HG02943 (cell line): Measurements from ENCODE around the gene ABCA7.

Experiments used
- ATAC-seq: cut with Tn5 transposase; IDR thresholded peaks from one replicate; pipeline ENCODE4 v1.9.1; 2021; ENCODE audit warnings: mild to moderate bottlenecking, low read depth, moderate library complexity; ENCODE audit not compliant: unreplicated experiment

Gene ABCA7

GRCh38 chr19:1084024-1084868 is 44.3 kb downstream of the ABCA7 start:
- ATAC-seq = no peak

GRCh38 chr19:1085053-1085658 is 45.2 kb downstream of the ABCA7 start:
- ATAC-seq = no peak

DNA sequence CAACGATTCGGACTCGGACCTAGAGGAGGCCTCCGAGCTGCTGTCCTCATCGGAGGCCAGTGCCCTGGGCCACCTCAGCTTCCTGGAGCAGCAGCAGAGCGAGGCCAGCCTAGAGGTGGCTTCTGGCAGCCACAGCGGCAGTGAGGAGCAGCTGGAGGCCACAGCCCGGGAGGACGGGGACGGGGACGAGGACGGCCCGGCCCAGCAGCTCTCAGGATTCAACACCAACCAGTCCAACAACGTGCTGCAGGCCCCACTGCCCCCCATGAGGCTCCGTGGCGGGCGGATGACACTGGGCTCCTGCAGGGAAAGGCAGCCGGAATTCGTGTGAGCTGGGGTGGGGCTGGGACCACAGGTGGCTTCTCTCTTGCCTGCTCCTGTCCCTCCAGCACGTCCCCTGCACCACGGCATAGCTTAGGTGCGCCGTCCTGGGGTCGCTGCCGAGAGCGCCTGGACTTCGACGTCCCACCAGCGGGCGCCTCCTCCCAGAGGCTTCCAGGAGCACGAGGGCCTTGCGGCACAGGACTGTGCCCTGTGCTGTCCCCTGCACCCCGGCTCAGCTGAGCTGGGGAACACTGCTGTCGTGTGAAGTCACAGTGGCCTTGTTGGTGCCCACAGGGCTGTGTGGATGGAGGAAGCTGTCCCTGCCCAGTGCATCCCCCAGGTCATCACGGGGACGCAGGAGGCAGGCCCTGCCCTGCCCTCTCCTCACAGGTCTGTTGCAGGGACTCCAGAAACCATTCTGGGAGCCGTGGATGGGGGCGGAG is 46.0 kb downstream of the ABCA7 start:
- ATAC-seq = no peak

DNA sequence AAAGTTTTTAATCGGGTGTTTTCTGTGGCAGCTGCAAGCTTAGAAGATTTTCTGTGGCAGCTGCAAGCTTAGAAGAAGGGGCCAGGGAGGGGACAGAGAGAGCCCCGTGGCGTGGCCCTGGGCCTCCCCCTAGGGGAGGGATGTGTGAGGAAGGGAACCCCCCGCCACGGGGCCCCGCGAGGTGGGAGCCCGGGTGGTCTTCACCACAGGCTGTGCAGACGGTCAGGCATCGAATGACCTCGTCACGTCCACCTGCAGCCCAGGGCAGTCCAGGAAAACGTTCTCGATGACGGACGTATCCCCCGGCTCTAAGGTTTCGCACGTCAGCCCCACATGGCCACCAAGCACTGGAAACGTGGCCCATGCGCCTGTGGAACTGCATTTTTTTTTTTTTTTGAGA is 46.7 kb downstream of the ABCA7 start:
- ATAC-seq = no peak

GRCh38 chr19:1087813-1088415 is 48.0 kb downstream of the ABCA7 start:
- ATAC-seq = no peak

DNA sequence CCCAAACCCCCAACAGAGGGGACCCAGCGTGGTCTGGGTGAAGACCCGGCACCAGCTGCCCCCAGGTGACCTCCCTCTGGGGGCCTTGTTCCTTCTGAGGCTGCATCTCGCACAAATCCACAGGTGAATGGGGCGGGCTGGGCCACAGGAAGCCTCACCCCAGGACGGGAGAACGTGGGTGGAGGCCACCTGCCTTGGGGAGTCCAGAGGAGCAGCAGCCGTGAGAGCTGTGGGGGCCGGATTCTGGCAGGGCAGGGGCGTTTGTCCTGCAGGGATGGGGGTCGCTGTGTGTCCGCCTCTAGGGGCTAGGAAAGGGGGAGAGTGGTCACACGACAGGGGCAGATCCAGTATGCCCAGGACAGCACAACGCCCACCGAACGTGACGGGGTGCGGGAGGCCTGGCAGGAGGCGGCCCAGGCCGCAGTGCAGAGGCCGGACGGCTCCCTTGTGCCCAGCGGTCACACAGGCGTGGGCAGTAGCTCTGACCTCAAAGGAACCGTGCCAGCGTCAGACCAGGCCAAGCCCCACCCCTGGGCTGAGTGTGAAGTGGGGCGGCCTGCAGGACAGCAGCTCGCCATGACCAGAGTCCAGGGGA is 48.6 kb downstream of the ABCA7 start:
- ATAC-seq = no peak

DNA sequence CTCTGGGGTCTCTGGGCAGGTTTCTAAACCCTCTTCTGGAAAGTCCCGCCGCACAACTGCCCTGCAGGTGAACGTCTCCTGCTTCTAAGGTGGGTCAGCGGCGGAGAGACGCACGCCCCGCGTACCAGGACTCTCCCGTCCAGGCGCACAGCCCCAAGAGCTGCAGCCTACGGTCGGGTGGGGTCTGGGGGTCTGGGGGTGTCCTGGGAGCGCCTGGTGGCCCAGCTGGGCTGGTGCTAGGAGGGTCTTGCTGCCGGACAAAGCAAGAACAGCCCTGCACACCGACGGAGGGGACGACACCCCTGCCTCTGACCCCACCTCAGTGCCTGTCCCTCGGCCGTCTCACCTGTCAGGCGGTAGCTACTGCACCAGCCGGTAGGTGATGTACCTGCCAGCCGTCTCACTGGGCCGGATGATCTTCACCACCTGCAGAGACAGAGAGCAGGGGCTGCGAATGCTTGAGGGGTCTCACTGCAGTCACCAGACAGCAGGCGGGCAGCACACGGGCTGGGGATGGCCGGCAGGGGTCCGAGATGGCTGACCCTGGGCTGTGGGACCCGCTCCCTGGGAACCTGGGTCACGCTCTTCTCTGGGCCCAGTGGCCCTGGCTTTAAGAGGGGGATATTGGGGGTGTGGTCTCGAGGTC is 49.3 kb downstream of the ABCA7 start:
- ATAC-seq = no peak

DNA sequence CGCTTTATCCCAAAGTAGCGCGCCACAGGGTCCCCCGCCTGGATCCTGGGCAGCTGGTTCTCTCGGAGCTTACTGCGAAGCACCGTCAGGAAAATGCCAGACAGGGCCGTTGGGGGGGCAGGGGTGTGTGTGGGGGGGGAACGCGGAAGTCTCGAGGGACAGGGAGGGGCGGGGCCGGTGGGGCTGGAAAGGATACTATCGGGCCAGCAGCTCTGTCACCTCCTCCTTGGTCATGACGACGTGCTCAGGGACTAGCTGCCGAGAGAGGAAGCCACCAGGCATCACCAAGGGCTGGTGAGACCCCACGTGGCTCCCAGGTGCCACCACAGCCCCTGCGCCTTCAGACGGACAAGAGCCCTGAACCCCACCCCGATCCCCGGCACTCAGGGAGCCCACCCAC is 50.0 kb downstream of the ABCA7 start:
- no peak for ATAC-seq

GRCh38 chr19:1090731-1091543 is 51.0 kb downstream of the ABCA7 start:
- ATAC-seq = no peak

DNA sequence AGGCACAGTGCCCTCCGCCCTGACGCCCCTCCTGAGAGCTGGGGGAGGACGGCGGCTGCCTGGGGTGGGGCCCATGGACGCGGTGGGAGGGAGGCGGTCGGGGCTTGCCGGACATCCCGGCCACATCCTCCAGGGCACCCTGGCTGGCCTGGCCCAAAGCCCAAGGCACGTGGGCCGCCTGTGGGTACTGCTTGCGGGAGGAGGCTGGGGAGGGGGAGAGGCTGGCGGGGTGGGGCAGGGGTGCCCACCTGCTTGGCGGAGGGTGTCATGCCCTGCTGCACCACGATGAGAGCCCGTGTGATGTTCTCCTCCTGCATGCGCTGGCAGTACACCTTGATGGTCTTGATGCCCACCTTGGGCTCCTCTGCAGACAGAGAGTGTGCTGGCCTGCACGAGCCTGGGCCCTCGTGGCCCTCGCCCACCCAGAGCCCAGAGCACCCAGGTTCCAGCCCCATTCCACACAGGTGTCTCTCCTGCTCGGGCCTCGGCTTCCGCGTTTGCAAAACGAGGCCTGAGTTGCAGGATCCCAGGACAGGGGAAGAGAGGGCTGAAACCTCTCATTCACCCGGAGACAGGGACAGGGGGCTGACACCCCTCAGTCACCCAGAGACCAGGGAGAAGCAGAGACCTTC is 51.8 kb downstream of the ABCA7 start:
- no peak for ATAC-seq

DNA sequence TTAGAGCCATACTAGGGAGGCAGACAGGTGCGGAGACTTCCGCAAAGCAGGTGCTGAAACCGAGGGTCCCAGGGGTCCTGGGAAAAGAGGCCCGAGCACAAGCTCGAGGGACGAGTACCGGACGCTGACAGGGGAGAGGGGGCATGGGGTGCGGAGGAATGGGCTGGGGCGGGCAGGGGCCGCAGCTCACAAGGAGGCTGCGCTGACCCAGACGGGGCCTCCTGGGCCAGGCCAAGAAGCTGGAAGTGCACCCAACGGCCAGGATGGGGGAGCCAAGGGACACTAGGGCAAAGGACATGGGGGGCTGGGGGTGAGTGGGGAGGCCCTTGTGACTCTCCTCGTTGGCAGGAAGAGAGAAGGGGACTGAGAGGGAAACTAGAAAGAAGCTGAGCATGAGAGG is 53.4 kb downstream of the ABCA7 start:
- no peak for ATAC-seq

- no peak for ATAC-seq
Measured at GRCh38 chr19:1093811-1094553, 54.1 kb downstream of the ABCA7 start.

DNA sequence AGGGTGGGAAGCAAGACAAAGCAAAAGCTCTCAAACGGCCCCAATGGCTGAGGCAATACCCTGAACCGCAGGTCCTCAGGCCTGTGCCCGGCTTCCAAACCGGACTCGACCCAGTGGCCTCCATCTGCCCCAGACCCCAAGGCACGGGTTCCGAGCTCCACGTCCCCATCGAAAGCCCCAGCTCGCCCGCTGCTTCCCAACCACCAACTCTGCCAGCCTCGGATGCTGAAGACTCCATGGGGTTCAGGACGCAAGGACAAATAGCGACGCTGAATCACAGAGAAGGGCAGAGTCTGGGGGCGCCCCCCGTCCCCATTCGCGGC is 54.7 kb downstream of the ABCA7 start:
- no peak for ATAC-seq

DNA sequence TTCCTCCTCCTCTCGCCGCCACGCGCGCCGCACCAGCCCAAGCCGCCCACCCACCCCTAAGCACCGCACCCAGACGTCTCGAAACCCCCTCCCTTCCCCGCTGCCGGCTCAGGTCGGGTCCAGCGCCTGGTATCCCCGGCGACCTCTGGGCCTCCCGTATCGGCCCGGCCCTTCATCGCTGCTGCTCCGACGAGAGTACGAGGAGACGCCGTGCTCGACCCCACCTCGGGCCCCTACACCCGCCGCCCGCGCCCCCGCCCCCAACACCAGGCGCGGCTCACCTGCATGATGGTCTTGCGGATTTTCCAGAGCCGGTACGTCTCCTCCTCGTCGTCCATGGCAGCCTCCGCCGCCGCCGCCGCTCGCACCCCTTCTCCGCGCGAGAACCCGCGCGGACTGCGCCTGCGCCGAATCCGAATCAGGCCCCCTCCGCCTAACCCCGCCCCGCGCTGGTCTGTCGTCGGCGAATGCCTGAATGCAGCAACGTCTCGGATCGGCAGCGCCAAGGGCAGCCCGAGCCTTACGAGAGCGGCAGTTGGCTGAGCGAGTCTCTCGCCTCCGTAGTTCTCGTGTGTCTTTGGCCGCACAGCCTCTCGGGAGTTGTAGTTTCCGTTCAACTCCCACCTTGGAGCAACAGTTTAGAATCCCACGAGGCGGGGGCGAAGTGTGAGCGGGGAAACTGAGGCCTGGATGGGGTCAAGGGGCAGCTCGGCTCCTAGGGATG is 55.2 kb downstream of the ABCA7 start, which contains the start of gene POLR2E:
Gene POLR2E, minus strand, starts transcription at position 398 of the 724 bp plus-strand sequence. Its CDS starts 60 bp downstream, at position 338.
- ATAC-seq = peak; percentile 77

GRCh38 chr19:1097810-1098176 is 57.9 kb downstream of the ABCA7 start:
- ATAC-seq = no peak

GRCh38 chr19:1098177-1099051 is 58.5 kb downstream of the ABCA7 start:
- no peak for ATAC-seq

DNA sequence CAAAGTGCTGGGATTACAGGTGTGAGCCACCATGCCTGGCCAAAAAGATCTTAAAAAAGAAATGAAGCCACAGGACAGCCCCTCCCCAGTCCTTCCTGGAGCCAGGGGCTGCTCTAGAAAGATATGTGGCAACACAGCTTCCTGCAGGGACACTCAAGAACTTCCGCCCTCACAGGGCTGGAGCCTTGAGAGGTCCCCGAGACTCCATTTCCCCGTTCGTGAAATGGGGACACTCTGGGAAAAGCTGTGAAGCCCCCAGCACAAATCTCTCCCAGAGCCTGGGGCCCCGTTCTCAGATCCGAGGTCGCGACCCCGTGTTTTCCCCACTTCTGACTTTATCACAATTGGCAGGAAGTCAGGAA is 61.4 kb downstream of the ABCA7 start:
- ATAC-seq = no peak
